GM12878 (cell line): ENCODE results near the gene ABHD14A.

Experiments used
- BCLAF1 ChIP-seq: fragments of 450-650 bp; IDR thresholded peaks from 2 replicates; pipeline ENCODE4 v1.6.1; 2017; ENCODE audit warnings: antibody characterized with exemption, mild to moderate bottlenecking, moderate library complexity
- E2F4 ChIP-seq: IDR thresholded peaks from 2 replicates; pipeline ENCODE4 v1.6.1; 2012; ENCODE audit warnings: low read depth, low read length, improper control_type of control experiment
- FOXM1 ChIP-seq: IDR thresholded peaks from 2 replicates; pipeline ENCODE4 v1.6.1; 2012; ENCODE audit warnings: low read depth, mild to moderate bottlenecking, inconsistent platforms, low read length, moderate library complexity
- HDAC2 ChIP-seq: fragments of 200-600 bp; sonication (generic); IDR thresholded peaks from 2 replicates; pipeline ENCODE4 v1.6.1; 2017
- MEF2A ChIP-seq: IDR thresholded peaks from 2 replicates; pipeline ENCODE4 v1.6.1; 2011; ENCODE audit warnings: low read depth, mild to moderate bottlenecking, low read length, moderate library complexity; ENCODE audit not compliant: insufficient read depth
- ZNF274 ChIP-seq: IDR thresholded peaks from one replicate; pipeline ENCODE4 v1.8.0; 2011; ENCODE audit not compliant: insufficient read length, insufficient read depth
- TF ChIP-seq, protein P1 (sequence below), 3 experiments: IDR thresholded peaks in 2 of 3; conservative IDR thresholded peaks in 1 of 3; 2 replicates each; pipeline ENCODE4 v1.5.1; 2011; ENCODE audit warnings: low read depth in 3 of 3, low read length in 3 of 3, mild to moderate bottlenecking in 3 of 3, control low read depth in 2 of 3, moderate library complexity in 2 of 3, inconsistent platforms in 1 of 3, mixed read lengths in 1 of 3; ENCODE audit not compliant: control insufficient read depth in 2 of 3, insufficient read depth in 1 of 3; ENCODE audit errors: extremely low read depth in 1 of 3

DNA sequence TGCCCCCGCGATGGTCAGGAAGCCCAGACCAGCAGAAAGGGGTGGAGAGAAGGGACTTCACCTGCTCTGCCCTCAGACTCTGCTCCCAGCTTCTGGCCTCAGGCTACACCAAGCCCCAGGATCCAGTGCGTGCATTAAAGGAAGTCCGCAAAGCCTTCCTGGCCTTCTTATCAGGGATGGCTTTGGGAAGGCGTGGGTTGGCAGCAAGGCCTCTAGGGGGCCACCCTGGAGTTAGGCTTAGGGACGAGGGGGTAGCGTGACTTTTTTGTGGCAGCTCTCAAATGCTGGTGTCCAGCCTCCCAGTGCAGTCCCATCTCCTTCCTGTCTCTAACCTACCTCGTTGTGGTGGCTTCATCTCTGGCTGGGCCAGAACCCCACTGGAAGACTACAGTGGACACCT lies 39.7 kb downstream of the ABHD14A start:
- TF ChIP-seq, protein P1, sequence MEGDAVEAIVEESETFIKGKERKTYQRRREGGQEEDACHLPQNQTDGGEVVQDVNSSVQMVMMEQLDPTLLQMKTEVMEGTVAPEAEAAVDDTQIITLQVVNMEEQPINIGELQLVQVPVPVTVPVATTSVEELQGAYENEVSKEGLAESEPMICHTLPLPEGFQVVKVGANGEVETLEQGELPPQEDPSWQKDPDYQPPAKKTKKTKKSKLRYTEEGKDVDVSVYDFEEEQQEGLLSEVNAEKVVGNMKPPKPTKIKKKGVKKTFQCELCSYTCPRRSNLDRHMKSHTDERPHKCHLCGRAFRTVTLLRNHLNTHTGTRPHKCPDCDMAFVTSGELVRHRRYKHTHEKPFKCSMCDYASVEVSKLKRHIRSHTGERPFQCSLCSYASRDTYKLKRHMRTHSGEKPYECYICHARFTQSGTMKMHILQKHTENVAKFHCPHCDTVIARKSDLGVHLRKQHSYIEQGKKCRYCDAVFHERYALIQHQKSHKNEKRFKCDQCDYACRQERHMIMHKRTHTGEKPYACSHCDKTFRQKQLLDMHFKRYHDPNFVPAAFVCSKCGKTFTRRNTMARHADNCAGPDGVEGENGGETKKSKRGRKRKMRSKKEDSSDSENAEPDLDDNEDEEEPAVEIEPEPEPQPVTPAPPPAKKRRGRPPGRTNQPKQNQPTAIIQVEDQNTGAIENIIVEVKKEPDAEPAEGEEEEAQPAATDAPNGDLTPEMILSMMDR (IDR thresholded peaks at IDR 0.05 in 2 of 3, conservative IDR thresholded peaks at IDR 0.05 in 1 of 3; ENCODE audit: control insufficient read depth in 2 of 3, extremely low read depth in 1 of 3, insufficient read depth in 1 of 3, low read depth in 3 of 3, low read length in 3 of 3), result 0 out of 6 replicates have a peak, but pooled peaks of 1 of the 3 experiments have one; percentile 17
- no peak for TF ChIP-seq E2F4
- TF ChIP-seq ZNF274, result no peak
- no peak for TF ChIP-seq FOXM1
- no peak for TF ChIP-seq HDAC2
- no peak for TF ChIP-seq MEF2A
- TF ChIP-seq BCLAF1, result no peak
